Inflammatory macrophage (primary cell): ENCODE data around the gene GRK3.
"Not testable (repeated sequence)": the region's sequence is repeated elsewhere in the genome, so short reads cannot be mapped to it uniquely, and the experiment has no call there.

ENCODE experiments used
- DNase-seq, 2 donors: peaks; one replicate each; pipeline ENCODE4 v3.0.0-alpha.2; 2020 to 2022
- total RNA-seq, 18 experiments: gene quantifications; one replicate each; lab custom pipeline; 2026; ENCODE audit warnings: mixed read lengths in 6 of 18, inconsistent platforms in 2 of 18; lab: John Stamatoyannopoulos, UW

Gene GRK3
- 102 to 254 (median 199) reads per million in 18 experiments for total RNA-seq

GRCh38 chr22:25564320-25564978, at the start of gene GRK3:
GRK3 (plus strand) TSS chr22:25564675; CDS start chr22:25565041, 366 bp downstream.
- DNase-seq: peak; percentile 68 to 75

GRCh38 chr22:25518000-25518663, 46.3 kb upstream of the GRK3 start:
- no peak for DNase-seq

- no peak for DNase-seq
These were observed 39.1 kb upstream of the GRK3 start for GRCh38 chr22:25525376-25525775.

GRCh38 chr22:25525804-25526584, 38.5 kb upstream of the GRK3 start:
- peak; percentile 15 to 50 for DNase-seq

GRCh38 chr22:25527016-25527415, 37.5 kb upstream of the GRK3 start:
- DNase-seq: peak in 1 of 2 donors; percentile 11

- DNase-seq: not testable (repeated sequence)
These were observed 36.4 kb upstream of the GRK3 start for GRCh38 chr22:25528068-25528467.

GRCh38 chr22:25529059-25529458, 35.4 kb upstream of the GRK3 start:
- DNase-seq: not testable (repeated sequence)

GRCh38 chr22:25529541-25530137, 34.8 kb upstream of the GRK3 start:
- not testable (repeated sequence) for DNase-seq

- not testable (repeated sequence) for DNase-seq
These were observed 32.8 kb upstream of the GRK3 start for GRCh38 chr22:25531677-25532076.

- DNase-seq: no peak
These were observed 29.8 kb upstream of the GRK3 start for GRCh38 chr22:25534724-25535123.

- DNase-seq: no peak
These were observed 27.9 kb upstream of the GRK3 start for GRCh38 chr22:25536589-25536988.

GRCh38 chr22:25540166-25540907, 24.1 kb upstream of the GRK3 start:
- DNase-seq: peak; percentile 61 to 74

GRCh38 chr22:25540908-25541660, 23.4 kb upstream of the GRK3 start:
- peak; percentile 56 to 71 for DNase-seq

GRCh38 chr22:25542191-25542590, 22.3 kb upstream of the GRK3 start:
- no peak for DNase-seq

GRCh38 chr22:25542720-25543402, 21.6 kb upstream of the GRK3 start:
- DNase-seq: no peak

- DNase-seq: no peak
These were observed 19.3 kb upstream of the GRK3 start for GRCh38 chr22:25545146-25545545.

- peak; percentile 62 to 79 for DNase-seq
These were observed 18.8 kb upstream of the GRK3 start for GRCh38 chr22:25545672-25546071.

- no peak for DNase-seq
These were observed 18.2 kb upstream of the GRK3 start for GRCh38 chr22:25546242-25546641.

- DNase-seq: peak; percentile 89 to 90
These were observed 17.7 kb upstream of the GRK3 start for GRCh38 chr22:25546751-25547150.

- no peak for DNase-seq
These were observed 15.5 kb upstream of the GRK3 start for GRCh38 chr22:25548866-25549464.
